Mesendoderm (in vitro differentiated cells): ENCODE measurements around the gene REST.

Experiments
- DNase-seq: peaks from one replicate; pipeline ENCODE4 v3.0.0; 2013
- H2AK5ac ChIP-seq: 2 replicates; pipeline ENCODE4 v1.6.1; 2013; ENCODE audit warnings: low read length, inconsistent platforms
- H2BK120ac ChIP-seq: 2 replicates; pipeline ENCODE4 v1.6.1; 2013; ENCODE audit warnings: low read depth, mild to moderate bottlenecking, low read length, moderate library complexity, mixed read lengths
- H2BK15ac ChIP-seq: replicated peaks from 2 replicates; pipeline ENCODE4 v1.6.1; 2013; ENCODE audit warnings: low read depth, mild to moderate bottlenecking, moderate library complexity
- H2BK5ac ChIP-seq: 2 replicates; pipeline ENCODE4 v1.6.1; 2013; ENCODE audit warnings: low read length, inconsistent platforms
- H3K18ac ChIP-seq: 2 replicates; pipeline ENCODE4 v1.6.1; 2013; ENCODE audit warnings: mild to moderate bottlenecking, low read length, mixed read lengths
- H3K23ac ChIP-seq: one replicate; pipeline ENCODE4 v1.6.1; 2013; ENCODE audit warnings: low read length
- H3K27ac ChIP-seq: 2 replicates; pipeline ENCODE4 v1.5.1; 2013; ENCODE audit warnings: low read depth, mild to moderate bottlenecking, inconsistent platforms, low read length, moderate library complexity
- H3K27me3 ChIP-seq: 2 replicates; pipeline ENCODE4 v1.6.1; 2013; ENCODE audit warnings: low read length, control low read depth, mild to moderate bottlenecking, inconsistent platforms; ENCODE audit not compliant: insufficient read depth, poor library complexity
- H3K36me3 ChIP-seq: 2 replicates; pipeline ENCODE4 v1.6.1; 2013; ENCODE audit warnings: low read length, inconsistent platforms; ENCODE audit not compliant: control insufficient read depth, insufficient read depth
- H3K4ac ChIP-seq: one replicate; pipeline ENCODE4 v1.6.1; 2013; ENCODE audit warnings: low read depth, mild to moderate bottlenecking, low read length, moderate library complexity
- H3K4me1 ChIP-seq: 2 replicates; pipeline ENCODE4 v1.6.1; 2013; ENCODE audit warnings: low read depth, low read length, inconsistent platforms; ENCODE audit not compliant: control insufficient read depth
- H3K4me2 ChIP-seq: 2 replicates; pipeline ENCODE4 v1.6.1; 2013; ENCODE audit warnings: low read length
- H3K4me3 ChIP-seq: 2 replicates; pipeline ENCODE4 v1.5.1; 2013; ENCODE audit warnings: mild to moderate bottlenecking, low read length
- H3K56ac ChIP-seq: one replicate; pipeline ENCODE4 v1.6.1; 2013; ENCODE audit warnings: low read length
- H3K79me1 ChIP-seq: 2 replicates; pipeline ENCODE4 v1.6.1; 2013; ENCODE audit warnings: low read length, inconsistent platforms
- H3K79me2 ChIP-seq: 2 replicates; pipeline ENCODE4 v1.6.1; 2013; ENCODE audit warnings: mild to moderate bottlenecking, low read length; ENCODE audit not compliant: control insufficient read depth, insufficient read depth
- H3K9ac ChIP-seq: 2 replicates; pipeline ENCODE4 v1.6.1; 2013; ENCODE audit warnings: low read length, inconsistent platforms
- H4K5ac ChIP-seq: one replicate; pipeline ENCODE4 v1.6.1; 2013; ENCODE audit warnings: low read length
- H4K8ac ChIP-seq: one replicate; pipeline ENCODE4 v1.6.1; 2013; ENCODE audit warnings: low read depth, mild to moderate bottlenecking, control low read depth, low read length, moderate library complexity
- WGBS: extraction: QIAGEN DNeasy Blood & Tissue Kit; methylation state at CpG from one replicate; pipeline ENCODE4 v1.1.7; 2013; ENCODE audit warnings: low lambda C conversion rate, missing lambda C conversion rate; ENCODE audit not compliant: insufficient coverage; ENCODE audit errors: extremely low coverage; 5-methylcytosine and 5-hydroxymethylcytosine counted together

The REST gene

GRCh38 chr4:56870946-56871345, 36.8 kb upstream of the REST start:
- Histone ChIP-seq H4K8ac (no peak overlapping the region), H3K4ac (no peak overlapping the region), H3K9ac (no peak overlapping the region), H3K79me1 (no peaks in the 10 kb centered on the region), H3K56ac (no peak overlapping the region), H2BK120ac (no peak overlapping the region), H2BK15ac (no peak overlapping the region), H3K27ac (no peak overlapping the region), H2AK5ac (no peak overlapping the region), H3K4me3 (no peak overlapping the region), H3K18ac (no peak overlapping the region), H3K23ac (no peak overlapping the region), H3K4me1 (no peaks in the 10 kb centered on the region), H2BK5ac (no peak overlapping the region), H3K79me2 (no peaks in the 10 kb centered on the region), H3K27me3 (no peaks in the 10 kb centered on the region), H4K5ac (no peak overlapping the region), H3K36me3 (no peaks in the 10 kb centered on the region), H3K4me2 (no peak overlapping the region)
- WGBS, result no CpG with 5 or more reads among the region's 4 CpGs
- DNase-seq, result no peak

GRCh38 chr4:56871371-56871866, 36.3 kb upstream of the REST start:
- Histone ChIP-seq H2BK5ac (no peak overlapping the region), H3K79me2 (no peaks in the 10 kb centered on the region), H3K4me2 (no peak overlapping the region), H2AK5ac (no peak overlapping the region), H3K79me1 (no peaks in the 10 kb centered on the region), H2BK120ac (no peak overlapping the region), H3K4me1 (no peaks in the 10 kb centered on the region), H2BK15ac (no peak overlapping the region), H3K4me3 (no peak overlapping the region), H3K36me3 (no peaks in the 10 kb centered on the region), H4K5ac (no peak overlapping the region), H3K18ac (no peak overlapping the region), H3K56ac (no peak overlapping the region), H3K27me3 (no peaks in the 10 kb centered on the region), H3K27ac (no peak overlapping the region), H3K23ac (no peak overlapping the region), H3K4ac (no peak overlapping the region), H4K8ac (no peak overlapping the region), H3K9ac (no peak overlapping the region)
- peak; percentile 62 for DNase-seq
- no CpG with 5 or more reads among the region's 10 CpGs for WGBS

GRCh38 chr4:56874166-56874565, 33.5 kb upstream of the REST start:
- DNase-seq, result no peak
- Histone ChIP-seq H3K4me2 (no peak overlapping the region), H3K23ac (no peak overlapping the region), H4K8ac (no peak overlapping the region), H3K4ac (no peak overlapping the region), H4K5ac (no peak overlapping the region), H3K79me1 (no peaks in the 10 kb centered on the region), H3K36me3 (no peaks in the 10 kb centered on the region), H3K4me1 (no peaks in the 10 kb centered on the region), H3K27ac (no peak overlapping the region), H2BK120ac (no peak overlapping the region), H2BK15ac (no peak overlapping the region), H3K27me3 (no peaks in the 10 kb centered on the region), H2AK5ac (no peak overlapping the region), H3K56ac (no peak overlapping the region), H3K4me3 (no peak overlapping the region), H2BK5ac (no peak overlapping the region), H3K79me2 (no peaks in the 10 kb centered on the region), H3K18ac (no peak overlapping the region), H3K9ac (no peak overlapping the region)
- no CpG with 5 or more reads among the region's 10 CpGs for WGBS

- Histone ChIP-seq H3K27ac (no peak overlapping the region), H3K4ac (no peak overlapping the region), H2BK120ac (no peak overlapping the region), H2BK15ac (no peak overlapping the region), H3K79me2 (no peaks in the 10 kb centered on the region), H3K4me3 (no peak overlapping the region), H4K5ac (no peak overlapping the region), H3K27me3 (no peaks in the 10 kb centered on the region), H4K8ac (no peak overlapping the region), H3K4me2 (no peak overlapping the region), H3K23ac (no peak overlapping the region), H3K79me1 (no peaks in the 10 kb centered on the region), H3K56ac (no peak overlapping the region), H3K4me1 (no peaks in the 10 kb centered on the region), H3K9ac (no peak overlapping the region), H2BK5ac (no peak overlapping the region), H2AK5ac (no peak overlapping the region), H3K36me3 (no peaks in the 10 kb centered on the region), H3K18ac (no peak overlapping the region)
- WGBS, result no CpG with 5 or more reads among the region's 6 CpGs
- no peak for DNase-seq
These were observed 32.8 kb upstream of the REST start for GRCh38 chr4:56874923-56875322.

- no peak overlapping the region for H3K4me2 ChIP-seq
- H2BK5ac ChIP-seq, result no peak overlapping the region
- no peak overlapping the region for H3K23ac ChIP-seq
- no CpG with 5 or more reads among the region's 4 CpGs for WGBS
- no peak overlapping the region for H3K56ac ChIP-seq
- no peak overlapping the region for H3K9ac ChIP-seq
- no peak overlapping the region for H2AK5ac ChIP-seq
- DNase-seq, result no peak
- H2BK15ac ChIP-seq, result no peak overlapping the region
- no peak overlapping the region for H3K27ac ChIP-seq
- no peak overlapping the region for H3K4ac ChIP-seq
- no peak overlapping the region for H4K5ac ChIP-seq
- no peak overlapping the region for H4K8ac ChIP-seq
- H2BK120ac ChIP-seq, result no peak overlapping the region
- H3K27me3 ChIP-seq, result no peaks in the 10 kb centered on the region
- no peaks in the 10 kb centered on the region for H3K36me3 ChIP-seq
- no peaks in the 10 kb centered on the region for H3K79me1 ChIP-seq
- no peaks in the 10 kb centered on the region for H3K79me2 ChIP-seq
- H3K4me1 ChIP-seq, result no peaks in the 10 kb centered on the region
- no peak overlapping the region for H3K4me3 ChIP-seq
- H3K18ac ChIP-seq, result no peak overlapping the region
These were observed 31.4 kb upstream of the REST start for GRCh38 chr4:56876264-56876663.

- no peak overlapping the region for H2BK120ac ChIP-seq
- no peak overlapping the region for H3K9ac ChIP-seq
- no peak overlapping the region for H3K27ac ChIP-seq
- DNase-seq, result no peak
- no peaks in the 10 kb centered on the region for H3K27me3 ChIP-seq
- H3K36me3 ChIP-seq, result no peaks in the 10 kb centered on the region
- no peak overlapping the region for H3K4me3 ChIP-seq
- H2AK5ac ChIP-seq, result no peak overlapping the region
- no peaks in the 10 kb centered on the region for H3K4me1 ChIP-seq
- H3K23ac ChIP-seq, result no peak overlapping the region
- no peak overlapping the region for H3K4ac ChIP-seq
- no peak overlapping the region for H3K18ac ChIP-seq
- no peaks in the 10 kb centered on the region for H3K79me1 ChIP-seq
- no peak overlapping the region for H2BK15ac ChIP-seq
- H3K56ac ChIP-seq, result no peak overlapping the region
- H3K79me2 ChIP-seq, result no peaks in the 10 kb centered on the region
- H2BK5ac ChIP-seq, result no peak overlapping the region
- no CpG with 5 or more reads among the region's 3 CpGs for WGBS
- no peak overlapping the region for H4K8ac ChIP-seq
- no peak overlapping the region for H4K5ac ChIP-seq
- H3K4me2 ChIP-seq, result no peak overlapping the region
These were observed 27.7 kb upstream of the REST start for GRCh38 chr4:56879996-56880395.
